HG03097 (cell line): ENCODE data around the gene SHISA3.
"Not testable (repeated sequence)": the region's sequence is repeated elsewhere in the genome, so short reads cannot be mapped to it uniquely, and the experiment has no call there.

Source experiments
- ATAC-seq: cut with Tn5 transposase; IDR thresholded peaks from one replicate; pipeline ENCODE4 v1.9.1; 2021; ENCODE audit not compliant: unreplicated experiment, low FRiP score

Gene SHISA3

DNA sequence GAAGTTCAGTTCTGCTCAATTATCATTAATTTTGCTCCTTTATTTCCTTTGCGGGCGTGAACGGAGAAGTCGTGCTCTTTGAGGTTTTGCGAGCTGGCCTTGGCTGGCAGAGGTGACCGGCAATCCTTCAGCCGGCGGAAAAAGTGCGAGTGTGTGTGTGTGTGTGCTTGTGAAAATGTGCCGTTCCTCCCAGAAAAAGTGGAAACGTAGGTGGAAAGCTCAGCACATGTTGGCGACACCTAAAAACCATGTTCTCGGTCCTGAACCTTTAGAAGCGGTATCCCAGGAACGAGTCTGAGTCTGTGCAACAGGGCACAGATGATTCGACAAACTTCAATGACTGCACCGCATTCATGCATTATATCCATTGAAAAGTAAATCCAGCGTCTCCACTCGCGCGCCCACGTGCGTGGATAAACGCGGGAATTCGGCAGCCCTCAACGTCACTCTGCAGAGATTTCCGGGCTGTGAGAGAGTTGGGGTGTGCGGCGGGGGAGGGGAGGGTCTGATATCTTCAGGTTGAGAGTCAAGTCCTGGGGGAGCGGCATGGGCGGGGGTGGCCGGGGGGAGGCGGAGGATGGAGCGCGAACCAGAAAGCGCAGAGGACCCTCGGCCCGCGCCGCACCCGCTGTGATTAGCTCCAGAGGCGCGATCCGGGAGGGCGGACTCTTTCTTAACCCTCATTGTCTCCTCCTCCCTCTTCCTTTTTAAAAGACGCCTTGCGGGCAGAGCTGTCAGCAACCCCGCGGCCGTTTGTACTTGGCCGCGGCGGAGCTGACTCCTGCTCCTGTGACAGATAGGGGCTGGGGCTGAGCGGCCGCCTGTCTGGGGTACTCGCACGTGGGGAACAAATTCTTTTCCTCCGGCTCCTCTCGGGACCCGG lies at the start of gene SHISA3:
Gene SHISA3, plus strand, starts transcription at position 737 of the 883 bp plus-strand sequence. CDS start 569 bp downstream, outside the sequence.
- ATAC-seq: no peak

DNA sequence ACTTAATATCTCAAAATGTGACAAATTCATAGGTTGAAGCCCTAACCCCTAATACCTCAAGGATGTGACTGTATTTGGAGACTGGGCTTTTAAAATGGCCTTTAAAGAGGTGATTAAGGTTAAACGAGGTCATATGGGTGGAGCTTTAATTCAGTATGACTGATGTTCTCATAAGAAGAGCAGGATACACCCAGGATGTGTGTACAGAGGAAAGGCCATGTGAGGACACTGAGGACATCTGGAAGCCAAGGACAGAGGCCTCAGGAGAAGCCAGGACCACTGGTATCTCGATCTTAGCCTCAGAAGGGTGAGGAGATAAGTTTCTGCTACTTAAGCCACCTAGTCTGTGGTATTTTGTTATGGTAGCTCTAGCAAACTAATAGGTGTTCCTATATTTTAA lies 49.0 kb upstream of the SHISA3 start:
- ATAC-seq: no peak

DNA sequence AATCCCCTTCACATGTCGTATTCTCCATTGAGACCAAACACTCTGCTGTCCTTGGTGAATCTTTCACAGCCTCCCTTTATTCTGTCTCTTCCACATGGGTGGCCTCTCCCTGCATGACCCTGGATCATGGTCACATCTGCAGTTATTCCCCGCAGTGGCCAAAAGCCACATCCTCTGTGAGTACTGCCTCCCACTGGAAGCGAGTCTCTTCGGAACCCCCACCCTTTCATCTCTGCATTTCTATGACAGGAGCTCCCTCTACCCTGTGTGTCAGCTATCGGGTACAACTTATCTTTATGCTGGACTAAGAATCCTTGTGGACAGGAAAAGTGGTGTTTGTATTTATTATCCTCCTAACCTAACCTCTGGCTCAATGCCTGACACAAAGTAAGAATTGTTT lies 48.6 kb upstream of the SHISA3 start:
- ATAC-seq: no peak

DNA sequence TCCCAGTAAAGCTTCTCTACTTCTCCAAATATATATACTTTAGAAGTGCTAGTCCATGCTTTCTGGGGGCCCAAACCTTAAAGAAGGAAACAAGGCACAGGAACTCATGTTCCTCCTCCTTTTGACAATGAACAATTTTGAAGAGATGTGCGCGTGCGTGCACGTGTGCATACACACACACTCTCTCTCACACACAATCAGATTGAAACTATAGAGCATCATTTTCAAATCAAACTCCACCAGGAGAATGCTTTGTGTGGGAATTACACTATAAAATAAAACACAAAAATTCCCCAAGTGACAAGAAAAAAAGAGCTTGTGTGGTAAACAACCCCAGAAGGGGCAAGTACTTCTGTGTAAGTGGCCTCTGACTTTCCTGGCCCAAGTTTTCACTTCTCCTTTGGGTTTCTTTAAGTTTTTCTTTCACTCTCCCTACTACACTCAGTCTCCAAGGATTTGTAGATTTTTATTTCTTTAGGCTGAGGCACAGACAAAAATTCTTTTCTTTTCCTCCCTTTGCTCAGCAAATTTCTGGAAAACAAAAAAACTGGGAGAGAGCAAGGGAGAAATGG lies 46.6 kb upstream of the SHISA3 start:
- no peak for ATAC-seq

DNA sequence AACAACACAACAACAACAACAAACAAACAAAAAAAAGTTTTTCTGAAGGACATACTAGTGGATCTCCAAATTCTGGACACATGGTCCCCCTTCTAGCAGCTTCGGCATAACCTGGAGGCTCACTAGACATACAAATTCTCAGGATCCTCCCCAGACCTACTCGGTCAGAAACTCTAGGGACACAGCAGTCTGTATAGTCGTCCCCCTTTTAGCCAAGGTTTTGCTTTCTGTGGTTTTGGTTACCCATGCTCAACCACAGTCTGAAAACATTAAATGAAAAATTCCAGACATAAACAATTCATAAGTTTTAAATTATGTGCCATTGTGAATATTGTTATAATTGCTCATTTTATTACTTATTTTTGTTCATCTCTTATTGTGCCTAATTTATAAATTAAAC lies 45.2 kb upstream of the SHISA3 start:
- no peak for ATAC-seq

DNA sequence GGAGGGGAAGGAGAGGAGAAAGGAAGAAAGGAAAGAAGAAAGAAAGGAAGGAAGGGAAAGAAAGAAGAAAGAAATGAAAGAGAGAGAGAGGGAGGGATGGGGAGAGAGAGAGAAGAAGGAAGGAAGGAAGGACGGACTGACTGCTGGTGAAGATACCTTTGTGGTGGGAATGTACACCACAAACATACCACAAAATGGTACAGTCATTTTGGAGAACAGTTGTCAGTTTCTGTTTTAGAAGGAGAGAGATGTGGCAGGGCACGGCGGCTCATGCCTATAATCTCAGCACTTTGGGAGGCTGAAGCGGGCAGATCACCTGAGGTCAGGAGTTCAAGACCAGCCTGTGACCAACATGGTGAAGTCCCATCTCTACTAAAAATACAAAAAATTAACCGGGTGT lies 40.0 kb upstream of the SHISA3 start:
- ATAC-seq: no peak

DNA sequence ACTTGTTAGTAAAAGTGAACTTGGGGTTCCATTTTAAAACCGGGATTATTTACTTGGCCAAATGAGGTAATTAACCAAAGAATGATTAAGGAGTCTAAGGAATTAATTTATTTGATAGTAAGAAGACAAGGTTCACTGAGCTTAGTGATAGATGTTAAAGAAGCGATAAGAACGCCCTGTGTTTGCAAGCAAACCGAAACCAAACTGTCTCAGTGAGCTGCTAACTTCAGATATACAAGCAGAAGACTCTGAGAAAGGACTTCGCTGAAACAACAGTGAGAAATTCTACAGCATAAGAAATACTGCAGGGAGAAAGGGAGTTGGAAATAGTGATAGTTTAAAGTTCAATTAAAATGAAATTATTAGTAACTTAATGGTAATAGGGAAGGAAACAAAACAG lies 37.6 kb upstream of the SHISA3 start:
- ATAC-seq: no peak

DNA sequence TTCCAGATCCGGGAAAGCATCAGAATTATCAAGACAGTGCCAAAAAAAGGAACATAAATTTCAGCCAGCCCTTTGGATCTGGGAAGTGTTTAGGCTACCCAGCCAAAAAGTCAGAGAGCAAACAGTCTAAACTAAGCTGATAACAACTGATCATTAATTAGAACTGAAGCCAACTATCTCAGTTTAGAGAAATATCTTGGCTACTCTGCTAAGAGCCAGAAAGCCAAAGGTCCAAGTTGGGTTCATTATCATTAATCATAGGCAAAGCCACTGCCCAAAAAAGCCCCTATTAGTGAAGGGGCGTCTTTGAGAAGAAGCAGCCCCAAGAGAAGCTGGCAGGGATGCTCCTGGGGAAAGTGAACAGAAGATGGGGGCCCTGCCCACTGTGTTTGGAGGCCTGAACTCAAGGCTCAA lies 37.0 kb upstream of the SHISA3 start:
- ATAC-seq: no peak

DNA sequence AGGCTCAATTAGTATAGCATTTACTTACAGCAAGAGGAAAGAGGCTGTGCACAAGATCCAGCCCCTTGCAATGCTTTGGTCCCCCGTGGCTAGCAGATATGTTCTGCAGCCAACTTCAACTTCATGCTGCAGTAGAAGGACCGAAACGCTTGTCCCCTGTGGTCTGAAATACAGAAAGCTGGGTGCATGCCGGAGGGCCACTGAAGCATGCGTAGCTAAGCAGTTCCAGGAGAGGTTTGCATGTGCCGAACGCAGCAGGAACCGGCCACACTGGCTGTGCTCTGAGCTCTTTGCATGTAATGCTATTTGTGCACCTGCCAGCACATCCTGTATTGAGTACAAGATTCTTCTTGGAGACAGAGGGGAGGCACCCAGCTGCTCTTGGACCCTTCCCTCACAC lies 35.8 kb upstream of the SHISA3 start:
- no peak for ATAC-seq

DNA sequence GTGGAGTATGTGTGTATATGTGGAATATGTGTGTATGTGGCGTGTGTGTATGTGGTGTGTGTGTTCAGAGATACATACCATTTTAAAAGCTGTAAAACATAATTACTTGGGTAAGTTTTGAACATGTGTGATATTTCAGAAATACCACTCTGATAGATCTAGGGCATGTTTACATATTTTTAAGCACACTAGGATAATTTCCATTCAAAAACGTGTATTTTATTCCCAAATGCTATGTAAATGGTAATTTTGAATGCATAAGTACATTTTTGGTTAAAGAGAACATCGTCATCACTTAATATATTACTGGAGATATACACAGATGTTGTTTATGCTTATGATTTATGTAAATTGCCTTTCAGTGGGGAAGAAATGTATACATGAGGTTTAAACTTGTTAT lies 34.7 kb upstream of the SHISA3 start:
- ATAC-seq: no peak

GRCh38 chr4:42363614-42364013 lies 33.7 kb upstream of the SHISA3 start:
- ATAC-seq: no peak

GRCh38 chr4:42364266-42365053 lies 32.8 kb upstream of the SHISA3 start:
- ATAC-seq: no peak

GRCh38 chr4:42366959-42367358 lies 30.3 kb upstream of the SHISA3 start:
- no peak for ATAC-seq

DNA sequence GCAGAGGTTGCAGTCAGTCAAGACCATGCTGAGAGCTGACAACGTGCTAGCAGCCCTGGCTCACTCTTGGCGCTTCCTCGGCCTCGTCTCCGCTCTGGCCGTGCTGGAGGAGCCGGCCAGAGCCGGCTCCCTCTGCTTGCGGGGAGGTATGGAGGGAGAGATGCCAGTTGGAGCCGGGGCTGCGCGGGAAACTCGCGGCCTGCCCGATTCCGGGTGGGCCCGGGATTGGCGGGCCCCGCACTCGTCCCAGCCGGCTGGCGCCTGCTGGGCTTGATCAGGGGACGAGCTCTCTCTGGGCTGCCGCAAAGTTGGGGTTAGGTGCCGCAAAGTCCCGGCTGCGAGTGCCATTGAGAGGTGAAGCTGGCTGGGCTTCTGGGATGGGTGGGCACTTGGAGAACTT lies 27.8 kb upstream of the SHISA3 start:
- no peak for ATAC-seq

GRCh38 chr4:42371305-42372252 lies 25.7 kb upstream of the SHISA3 start:
- ATAC-seq: no peak

DNA sequence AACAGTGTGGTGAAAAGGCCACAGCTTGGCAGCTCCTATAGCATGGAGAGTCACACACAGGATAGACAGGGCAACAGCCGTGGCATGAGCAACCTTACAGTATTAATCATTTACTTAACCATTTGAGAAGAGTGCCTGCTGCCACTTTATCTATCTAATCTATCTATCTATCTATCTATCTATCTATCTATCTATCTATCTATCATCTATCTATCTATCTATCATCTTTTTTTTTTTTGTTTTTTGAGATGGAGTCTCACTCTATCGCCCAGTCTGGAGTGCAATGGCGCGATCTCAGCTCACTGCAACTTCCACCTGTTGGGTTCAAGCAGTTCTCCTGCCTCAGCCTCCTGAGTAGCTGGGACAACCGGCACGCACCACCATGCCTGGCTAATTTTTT lies 25.0 kb upstream of the SHISA3 start:
- not testable (repeated sequence) for ATAC-seq

GRCh38 chr4:42377497-42377896 lies 19.8 kb upstream of the SHISA3 start:
- no peak for ATAC-seq

DNA sequence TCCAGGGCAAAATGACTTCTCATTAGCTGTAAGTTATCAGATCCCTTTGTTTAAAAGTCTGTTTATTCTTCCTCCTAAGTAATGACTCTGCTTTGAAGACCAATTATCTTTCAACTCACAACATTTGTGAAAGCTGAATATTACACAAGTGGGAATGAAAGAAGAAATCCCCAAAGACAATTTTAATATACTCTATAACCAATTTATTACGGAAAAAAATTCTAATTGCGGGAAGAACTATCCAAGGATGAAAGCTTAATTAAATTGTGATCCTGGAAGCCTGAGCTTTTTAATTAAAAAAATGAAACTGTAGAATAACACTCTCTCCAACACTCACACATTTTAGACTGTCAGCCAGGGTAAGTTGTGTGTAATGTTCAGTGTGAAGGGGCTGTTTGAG lies 15.6 kb upstream of the SHISA3 start:
- ATAC-seq: no peak

GRCh38 chr4:42385516-42385915 lies 11.8 kb upstream of the SHISA3 start:
- ATAC-seq: no peak

DNA sequence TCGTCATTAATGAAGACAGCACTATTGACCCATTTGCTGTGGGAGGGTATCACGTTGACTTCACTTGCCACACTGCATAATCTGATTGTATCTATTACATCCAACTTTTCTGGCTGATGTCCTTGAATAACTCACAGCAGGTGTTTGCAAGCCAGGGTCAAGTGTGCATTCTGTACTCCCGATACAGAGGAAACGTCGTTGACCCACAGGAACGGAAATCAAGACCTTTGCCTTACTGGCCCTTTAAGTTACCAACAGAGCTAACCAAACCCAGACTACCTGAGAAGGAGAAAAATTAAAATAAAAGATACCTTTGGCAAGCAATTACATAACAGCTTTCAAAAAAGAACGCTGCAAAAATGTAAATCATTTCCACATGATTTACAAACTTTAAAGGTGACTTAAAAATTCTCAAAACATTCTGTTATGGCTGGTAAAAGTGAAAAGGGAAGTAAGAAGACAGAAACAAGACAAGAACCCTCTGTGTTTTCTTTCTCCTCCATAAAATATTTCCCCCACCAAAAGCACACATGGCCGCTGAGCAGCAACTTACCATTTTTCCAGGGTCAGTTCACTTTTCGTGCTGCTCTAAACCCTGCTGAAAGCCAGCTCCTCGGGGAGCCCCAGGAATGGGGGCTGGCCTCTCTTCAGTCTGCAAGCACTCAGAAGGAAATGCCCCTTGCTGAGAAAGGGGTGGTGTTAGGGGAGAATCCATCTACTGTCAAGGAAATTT lies 6.5 kb upstream of the SHISA3 start:
- no peak for ATAC-seq
